ENCODE data around the gene ATP2C2.

DNA sequence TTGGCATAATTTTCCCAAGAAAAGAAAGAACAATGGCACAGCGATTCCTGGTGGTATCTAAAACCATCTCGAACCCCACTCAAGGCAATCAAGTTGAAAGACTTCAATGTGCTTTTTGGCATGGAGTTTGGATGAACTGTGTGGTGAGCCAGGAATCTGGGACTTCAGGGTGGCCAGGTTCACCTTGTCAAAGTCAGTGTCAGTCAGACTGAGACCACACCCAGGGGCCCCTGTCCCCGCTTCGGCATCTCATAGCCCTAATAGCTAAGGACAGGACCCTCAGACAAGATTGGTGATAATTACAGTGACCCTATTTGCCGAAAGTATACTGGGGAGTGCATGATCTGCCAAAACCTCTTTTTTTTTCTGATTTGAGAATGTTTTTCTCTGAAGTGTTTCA is 47.8 kb upstream of the ATP2C2 start:
- TF ChIP-seq, protein P1, sequence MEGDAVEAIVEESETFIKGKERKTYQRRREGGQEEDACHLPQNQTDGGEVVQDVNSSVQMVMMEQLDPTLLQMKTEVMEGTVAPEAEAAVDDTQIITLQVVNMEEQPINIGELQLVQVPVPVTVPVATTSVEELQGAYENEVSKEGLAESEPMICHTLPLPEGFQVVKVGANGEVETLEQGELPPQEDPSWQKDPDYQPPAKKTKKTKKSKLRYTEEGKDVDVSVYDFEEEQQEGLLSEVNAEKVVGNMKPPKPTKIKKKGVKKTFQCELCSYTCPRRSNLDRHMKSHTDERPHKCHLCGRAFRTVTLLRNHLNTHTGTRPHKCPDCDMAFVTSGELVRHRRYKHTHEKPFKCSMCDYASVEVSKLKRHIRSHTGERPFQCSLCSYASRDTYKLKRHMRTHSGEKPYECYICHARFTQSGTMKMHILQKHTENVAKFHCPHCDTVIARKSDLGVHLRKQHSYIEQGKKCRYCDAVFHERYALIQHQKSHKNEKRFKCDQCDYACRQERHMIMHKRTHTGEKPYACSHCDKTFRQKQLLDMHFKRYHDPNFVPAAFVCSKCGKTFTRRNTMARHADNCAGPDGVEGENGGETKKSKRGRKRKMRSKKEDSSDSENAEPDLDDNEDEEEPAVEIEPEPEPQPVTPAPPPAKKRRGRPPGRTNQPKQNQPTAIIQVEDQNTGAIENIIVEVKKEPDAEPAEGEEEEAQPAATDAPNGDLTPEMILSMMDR (IDR thresholded peaks at IDR 0.05): no peak
- no peak for TF ChIP-seq EZH2 (IDR thresholded peaks at IDR 0.05; ENCODE audit: borderline replicate concordance, insufficient read depth, low read depth, low read length, poor library complexity, severe bottlenecking)

All from B cell (primary cell).